Measurements from ENCODE around the gene HSF2.
"Not testable (repeated sequence)": the region's sequence is repeated elsewhere in the genome, so short reads cannot be mapped to it uniquely, and the experiment has no call there.

HSF2 gene

GRCh38 chr6:122400462-122401089, 1.1 kb downstream of the HSF2 start:
- no peak for DNase-seq

DNA sequence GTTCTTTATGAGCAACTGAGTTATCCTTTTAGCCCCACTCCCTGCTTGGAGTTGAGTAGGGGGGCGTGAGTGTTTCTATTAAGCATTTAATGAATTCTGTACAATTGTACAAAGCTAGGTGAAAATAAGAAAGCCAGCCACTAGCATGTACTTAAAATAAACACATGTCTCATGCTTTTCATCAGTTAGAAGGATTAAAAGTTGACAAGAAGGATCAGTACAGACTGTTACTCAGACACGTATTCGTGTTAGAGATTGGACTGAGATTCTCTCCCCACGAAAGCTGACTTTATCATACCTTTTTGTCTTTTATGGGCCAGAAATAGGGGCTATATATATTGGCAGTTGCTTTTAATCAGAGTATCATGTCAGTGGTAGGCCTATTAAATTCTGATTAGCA, 1.7 kb downstream of the HSF2 start:
- no peak for DNase-seq

DNA sequence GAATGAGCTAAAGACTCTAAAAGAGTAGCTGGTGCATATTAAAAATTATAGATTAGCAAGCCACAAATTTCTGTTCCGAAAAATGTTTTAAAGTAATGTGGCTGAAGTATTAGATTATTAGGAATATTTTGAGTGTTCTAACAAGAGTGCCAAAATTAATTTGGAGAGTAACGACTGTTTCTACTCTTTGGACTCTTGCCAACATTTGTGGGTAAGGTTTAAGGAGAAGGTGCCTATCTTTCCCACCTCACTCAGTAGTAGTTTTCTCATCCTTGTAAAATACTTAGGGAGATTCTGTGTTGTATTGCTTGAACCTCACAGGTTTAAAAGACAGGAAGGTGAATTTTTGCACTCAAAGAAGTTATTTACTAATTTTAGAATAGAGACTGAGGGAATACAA, 5.0 kb downstream of the HSF2 start:
- DNase-seq = no peak

DNA sequence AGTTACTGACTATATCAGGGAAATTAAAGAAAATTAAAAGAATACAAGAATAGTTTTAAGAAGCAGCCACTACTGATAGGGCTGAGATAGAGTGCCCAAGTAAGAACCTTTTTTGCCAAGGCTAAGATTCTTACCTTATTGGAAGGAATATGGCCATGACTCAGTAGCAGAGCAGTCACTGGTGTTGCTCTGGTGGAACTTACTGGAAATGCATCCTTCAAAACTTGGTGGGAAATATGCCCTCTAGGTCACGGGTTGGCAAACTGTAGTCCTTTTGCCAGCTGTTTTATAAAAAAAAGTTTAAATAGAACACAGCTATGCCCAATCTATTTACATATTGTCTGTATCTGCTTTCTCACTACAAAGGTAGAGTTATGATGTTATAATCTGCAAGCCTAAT, 6.0 kb downstream of the HSF2 start:
- DNase-seq = no peak

DNA sequence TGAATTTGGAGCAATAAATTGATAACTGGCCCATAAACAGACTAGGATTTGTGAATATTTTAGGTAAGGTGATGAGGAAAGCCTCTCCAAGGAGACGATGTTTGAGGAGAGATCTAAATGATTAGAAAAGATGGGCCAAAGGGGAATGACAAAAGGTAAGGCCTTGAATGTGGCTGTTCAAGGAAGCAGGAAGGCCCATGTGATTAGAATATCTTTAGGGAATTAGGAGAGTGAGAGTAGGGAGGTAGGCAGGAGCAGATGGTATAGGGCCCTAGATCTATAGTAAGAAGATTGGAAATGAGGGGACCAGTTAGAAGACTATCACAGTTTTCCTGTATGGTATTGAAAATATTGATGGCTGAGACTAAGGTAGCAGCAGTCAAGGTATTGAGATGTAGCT, 6.7 kb downstream of the HSF2 start:
- no peak for DNase-seq

GRCh38 chr6:122407712-122408111, 8.3 kb downstream of the HSF2 start:
- no peak for DNase-seq

DNA sequence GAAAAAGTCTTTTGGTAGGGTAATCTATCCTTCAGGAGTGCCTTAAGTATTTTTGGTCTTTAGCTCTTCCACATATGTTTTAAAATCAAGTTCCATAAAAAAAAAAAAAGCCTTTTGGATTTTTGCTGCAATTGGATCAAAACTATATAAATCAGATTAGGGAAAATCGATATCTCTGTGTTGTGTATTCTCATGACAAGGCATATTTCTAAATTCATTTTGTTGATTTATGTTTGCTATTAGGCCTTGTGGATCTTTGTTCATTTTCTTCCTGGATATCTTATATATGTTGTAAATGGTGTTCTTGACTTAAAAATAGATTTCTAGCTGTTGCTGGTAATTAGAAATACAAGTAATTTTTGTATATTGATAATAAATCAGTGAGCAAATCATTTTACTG, 8.8 kb downstream of the HSF2 start:
- no peak for DNase-seq

DNA sequence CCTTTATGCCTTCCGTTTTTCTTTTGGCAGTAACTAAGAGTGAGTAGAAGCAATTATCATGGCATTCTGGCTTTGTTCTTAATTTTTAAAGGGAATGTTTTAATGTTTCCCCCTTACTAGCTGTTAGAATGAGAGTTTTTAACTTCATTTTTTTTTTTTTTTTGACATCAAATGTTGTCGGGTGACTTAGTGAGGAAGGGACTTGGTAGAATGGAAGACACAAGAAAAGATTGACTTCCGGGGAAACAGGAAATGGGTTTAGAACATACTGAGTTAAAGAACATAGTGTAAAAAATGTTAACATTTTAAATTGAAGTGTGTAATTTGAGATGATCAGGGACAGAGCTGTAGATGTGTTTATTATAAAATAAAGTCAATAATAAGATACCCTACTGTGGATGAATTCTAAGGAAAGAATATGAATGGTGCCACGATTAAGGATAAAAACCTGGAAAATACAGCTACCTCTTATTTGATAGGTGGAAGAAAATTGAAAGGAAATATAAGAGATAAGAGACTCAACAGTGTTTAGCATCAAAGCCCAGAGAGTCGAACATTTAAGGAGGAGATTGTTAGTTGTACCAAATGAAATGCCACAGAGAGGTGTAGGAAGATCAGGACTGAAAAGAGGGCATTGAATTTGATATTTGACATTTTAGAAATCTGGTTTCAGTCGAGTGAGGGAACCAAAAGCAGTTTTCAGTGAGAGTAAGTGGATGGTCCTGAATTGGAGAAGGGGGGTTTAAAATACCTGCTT, 9.4 kb downstream of the HSF2 start:
- no peak for DNase-seq

GRCh38 chr6:122412001-122412400, 12.5 kb downstream of the HSF2 start:
- DNase-seq = no peak

- no peak for DNase-seq
Observed at GRCh38 chr6:122416825-122417224, 17.4 kb downstream of the HSF2 start.

- no peak for DNase-seq
Observed at GRCh38 chr6:122422003-122422402, 22.6 kb downstream of the HSF2 start.

DNA sequence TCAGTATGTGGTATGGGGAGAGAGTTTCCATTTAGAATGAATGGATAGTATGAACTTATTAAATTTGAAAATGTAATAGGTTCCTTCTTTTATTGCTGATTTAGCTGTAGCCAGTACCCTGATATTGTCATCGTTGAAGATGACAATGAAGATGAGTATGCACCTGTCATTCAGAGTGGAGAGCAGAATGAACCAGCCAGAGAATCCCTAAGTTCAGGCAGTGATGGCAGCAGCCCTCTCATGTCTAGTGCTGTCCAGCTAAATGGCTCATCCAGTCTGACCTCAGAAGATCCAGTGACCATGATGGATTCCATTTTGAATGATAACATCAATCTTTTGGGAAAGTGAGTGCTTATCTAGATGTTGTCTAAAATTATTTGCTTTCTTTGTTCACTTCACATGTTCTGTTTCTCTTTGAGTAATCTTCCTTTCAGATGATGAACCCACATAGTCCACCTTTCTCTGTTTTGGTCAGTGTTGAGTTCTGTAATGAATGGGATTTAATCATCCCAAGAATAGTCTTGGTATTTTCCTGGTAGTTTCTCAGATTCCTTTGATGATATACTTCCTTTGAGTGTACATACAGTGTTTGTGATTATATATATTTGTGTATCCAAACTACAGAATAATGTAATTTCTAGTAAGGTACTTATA, 23.3 kb downstream of the HSF2 start:
- DNase-seq = no peak

GRCh38 chr6:122423734-122424133, 24.3 kb downstream of the HSF2 start:
- DNase-seq = no peak

DNA sequence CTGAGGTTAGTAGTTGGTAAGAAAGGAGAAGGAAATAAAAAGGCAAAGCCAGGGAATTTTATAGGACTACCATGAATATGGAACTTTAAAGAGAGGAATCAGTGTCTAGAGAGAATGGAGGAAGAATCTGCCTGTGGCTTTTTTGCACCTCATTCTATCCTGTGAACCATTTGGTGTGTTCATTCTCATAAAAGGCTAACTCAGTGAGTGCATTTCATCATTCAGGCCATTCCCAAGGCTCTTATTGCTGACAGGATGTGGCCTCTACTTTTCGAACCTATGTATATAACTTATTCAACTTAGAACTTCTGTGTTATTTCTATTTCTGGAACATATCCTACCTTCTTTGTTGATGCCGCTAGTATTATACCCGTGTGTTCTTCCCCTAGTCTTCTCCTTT, 27.1 kb downstream of the HSF2 start:
- no peak for DNase-seq

- DNase-seq = no peak
Observed at GRCh38 chr6:122428781-122429180, 29.3 kb downstream of the HSF2 start.

DNA sequence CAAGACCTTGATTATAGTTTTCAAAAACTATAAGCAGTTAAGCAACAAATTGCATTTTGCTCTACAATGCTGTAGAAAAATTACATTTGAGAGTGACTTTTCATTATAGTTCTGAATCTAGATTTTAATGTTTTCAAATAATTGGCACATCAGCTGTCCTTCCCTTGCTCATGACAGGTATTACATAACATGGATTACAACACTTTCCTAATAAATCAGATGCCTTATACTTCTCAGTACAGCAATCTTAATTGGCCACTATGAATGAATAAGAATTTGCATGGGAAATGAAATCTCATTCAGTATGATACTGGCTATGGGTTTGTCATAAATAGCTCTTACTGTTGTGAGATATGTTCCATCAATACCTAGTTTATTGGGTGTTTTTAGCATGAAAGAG, 29.9 kb downstream of the HSF2 start:
- no peak for DNase-seq

DNA sequence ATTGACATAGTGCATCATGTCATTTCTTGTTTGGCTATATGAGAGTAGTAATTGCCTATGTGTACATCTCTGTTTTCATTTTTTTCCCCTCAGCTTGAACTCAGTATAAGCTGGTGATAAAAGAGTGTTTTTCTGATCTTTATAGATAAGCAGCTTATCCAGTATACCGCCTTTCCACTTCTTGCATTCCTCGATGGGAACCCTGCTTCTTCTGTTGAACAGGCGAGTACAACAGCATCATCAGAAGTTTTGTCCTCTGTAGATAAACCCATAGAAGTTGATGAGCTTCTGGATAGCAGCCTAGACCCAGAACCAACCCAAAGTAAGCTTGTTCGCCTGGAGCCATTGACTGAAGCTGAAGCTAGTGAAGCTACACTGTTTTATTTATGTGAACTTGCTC, 32.3 kb downstream of the HSF2 start:
- DNase-seq = no peak

DNA sequence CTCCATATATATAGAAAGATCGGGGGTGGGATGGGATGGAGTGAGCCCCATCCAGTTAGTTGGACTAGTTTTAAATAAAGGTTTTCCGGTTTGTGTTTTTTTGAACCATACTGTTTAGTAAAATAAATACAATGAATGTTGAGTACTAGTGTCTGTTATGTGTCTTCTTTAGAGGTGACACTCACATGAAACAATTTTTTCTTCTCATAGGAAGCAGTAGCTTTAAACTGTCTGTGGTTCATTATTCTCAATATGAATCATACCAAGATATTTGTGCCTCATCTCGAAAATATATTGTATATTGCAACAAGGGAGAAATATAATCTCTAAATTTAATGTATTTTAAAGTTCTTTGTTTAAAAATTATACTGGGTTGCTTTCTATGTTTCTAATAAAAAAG, 33.4 kb downstream of the HSF2 start:
- DNase-seq = no peak

GRCh38 chr6:122438975-122439374, 39.5 kb downstream of the HSF2 start:
- no peak for DNase-seq

DNA sequence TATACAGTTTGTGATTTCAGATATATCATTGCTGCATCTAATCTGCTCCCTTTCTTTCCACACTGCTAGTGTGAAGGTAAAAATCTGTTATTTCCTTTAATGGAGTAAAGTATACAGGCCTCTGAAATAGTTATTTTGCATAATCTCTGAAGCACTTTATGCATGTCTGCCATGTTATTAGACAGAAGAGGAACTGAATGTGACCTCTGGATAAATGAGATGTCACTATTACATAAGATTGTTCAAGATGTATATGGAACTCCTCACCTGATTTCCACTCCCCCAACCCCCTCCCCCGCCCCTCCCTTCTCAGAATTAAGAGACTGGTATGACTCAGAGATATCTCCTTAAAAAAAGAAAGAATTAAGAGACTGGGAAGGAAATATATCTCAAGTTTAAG, 45.8 kb downstream of the HSF2 start:
- no peak for DNase-seq

GRCh38 chr6:122449069-122449468, 49.6 kb downstream of the HSF2 start:
- DNase-seq = no peak

DNA sequence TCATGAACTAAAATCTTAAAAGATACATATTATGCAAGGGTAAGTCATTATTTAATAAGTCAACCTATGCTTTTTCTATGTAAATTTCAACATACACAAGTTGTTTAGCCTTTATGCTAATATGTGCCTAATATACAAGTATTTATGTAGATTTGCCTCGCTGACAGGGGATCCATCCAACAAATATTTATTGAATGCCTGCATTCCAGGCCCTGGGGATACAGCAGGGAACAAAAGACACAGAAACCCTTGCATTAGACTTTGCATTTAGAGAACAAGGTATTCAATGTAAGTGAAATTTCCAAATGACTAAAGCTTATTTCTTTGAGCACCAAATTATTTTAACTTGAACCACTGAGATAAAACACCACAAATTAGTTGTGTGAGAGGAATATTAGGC, 53.1 kb downstream of the HSF2 start:
- DNase-seq = no peak

- DNase-seq = no peak
Observed at GRCh38 chr6:122454673-122455072, 55.2 kb downstream of the HSF2 start.

DNA sequence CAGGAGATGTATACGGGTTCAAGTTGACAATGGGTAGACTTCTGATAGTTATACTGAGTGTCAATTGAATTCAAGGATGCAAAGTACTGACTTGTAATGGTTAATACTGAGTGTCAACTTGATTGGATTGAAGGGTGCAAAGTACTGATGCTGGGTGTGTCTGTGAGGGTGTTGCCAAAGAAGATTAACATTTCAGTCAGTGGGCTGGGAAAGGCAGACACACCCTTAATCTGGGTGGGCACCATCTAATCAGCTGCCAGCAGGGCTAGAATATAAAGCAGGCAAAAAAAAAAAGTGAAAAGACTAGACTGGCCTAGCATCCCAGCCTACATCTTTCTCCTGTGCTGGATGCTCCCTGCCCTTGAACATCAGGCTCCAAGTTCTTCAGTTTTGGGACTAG, 55.7 kb downstream of the HSF2 start:
- not testable (repeated sequence) for DNase-seq

GRCh38 chr6:122458087-122458486, 58.6 kb downstream of the HSF2 start:
- DNase-seq = no peak
